CD4-positive, alpha-beta T cell treated with Interleukin-12 subunit alpha and Interleukin-12 subunit beta, for 1 hour (primary cell): Measurements from ENCODE around the gene LRRC14B.
"Not testable (repeated sequence)": the region's sequence is repeated elsewhere in the genome, so short reads cannot be mapped to it uniquely, and the experiment has no call there.

Source experiments
- DNase-seq: peaks from one replicate; pipeline ENCODE4 v3.0.0-alpha.2; 2020

Gene LRRC14B

DNA sequence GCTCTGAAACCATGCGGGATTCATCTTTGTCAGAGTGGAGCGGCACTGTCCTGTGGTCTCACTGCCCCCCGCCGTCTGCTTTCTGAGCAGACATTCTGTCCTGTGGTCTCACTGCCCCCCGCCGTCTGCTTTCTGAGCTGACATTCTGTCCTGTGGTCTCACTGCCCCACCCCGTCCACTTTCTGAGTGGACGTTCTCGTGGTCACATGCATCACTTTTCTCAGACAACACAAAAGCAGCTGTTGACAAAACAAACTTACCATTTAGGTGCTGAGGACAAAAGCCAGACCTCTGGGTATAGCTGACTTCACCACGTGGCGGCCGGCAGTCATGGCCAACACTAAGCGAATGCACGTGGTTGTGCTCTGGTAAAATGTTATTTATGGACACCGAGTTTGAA is 2.8 kb downstream of the LRRC14B start:
- DNase-seq: no peak

DNA sequence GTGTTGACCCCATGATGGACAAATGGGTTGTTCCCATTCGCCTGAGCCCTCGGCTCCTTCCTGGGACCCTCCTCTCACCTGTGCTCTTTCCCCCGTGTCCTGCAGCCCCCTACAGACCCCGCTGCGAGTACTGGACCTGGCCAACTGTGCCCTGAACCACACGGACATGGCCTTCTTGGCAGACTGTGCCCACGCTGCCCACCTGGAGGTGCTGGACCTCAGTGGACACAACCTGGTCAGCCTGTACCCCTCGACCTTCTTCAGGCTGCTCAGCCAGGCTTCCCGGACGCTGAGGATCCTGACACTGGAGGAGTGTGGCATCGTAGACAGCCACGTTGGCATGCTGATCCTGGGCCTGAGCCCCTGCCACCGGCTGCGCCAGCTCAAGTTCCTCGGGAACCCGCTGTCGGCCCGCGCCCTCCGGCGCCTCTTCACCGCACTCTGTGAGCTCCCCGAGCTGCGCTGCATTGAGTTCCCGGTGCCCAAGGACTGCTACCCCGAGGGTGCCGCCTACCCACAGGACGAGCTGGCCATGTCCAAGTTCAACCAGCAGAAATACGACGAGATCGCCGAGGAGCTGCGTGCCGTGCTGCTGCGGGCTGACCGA is 3.4 kb downstream of the LRRC14B start:
- DNase-seq: no peak

DNA sequence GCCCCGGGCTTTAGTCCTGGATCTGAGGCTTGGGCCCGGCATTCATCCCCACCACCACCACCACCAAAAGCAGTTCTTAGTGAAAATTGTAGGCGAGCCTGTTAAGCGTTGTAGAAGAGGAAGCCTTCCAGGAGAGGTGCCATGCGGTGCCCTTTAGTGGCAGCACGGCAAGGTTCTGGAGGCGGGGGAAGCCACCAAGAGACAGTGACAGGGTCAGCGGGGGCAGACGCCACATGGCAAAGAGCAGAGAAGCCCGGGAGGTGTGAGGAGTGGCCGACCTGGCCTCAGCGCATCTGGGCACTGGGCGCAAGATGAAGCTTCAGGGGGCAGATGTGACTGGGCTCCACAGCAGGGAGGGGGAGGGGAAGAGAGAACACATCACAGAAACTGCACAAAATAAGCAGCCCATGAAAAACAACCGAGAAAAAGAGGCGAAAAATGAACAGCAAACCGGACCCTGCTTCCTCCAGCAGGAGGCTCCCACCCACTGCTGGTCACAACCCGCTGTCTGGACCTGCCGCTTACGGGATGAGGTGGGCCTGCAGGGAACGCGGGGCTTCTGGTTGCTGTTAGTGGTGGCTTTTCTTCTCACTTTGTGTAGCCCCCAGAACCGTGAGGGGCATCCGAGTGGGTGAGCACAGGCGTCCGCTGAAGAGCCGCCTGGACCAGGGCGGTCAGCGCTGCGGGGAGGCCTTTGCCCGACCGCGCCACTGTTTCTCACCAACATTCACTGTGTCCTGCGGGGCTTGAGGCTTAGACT is 4.3 kb downstream of the LRRC14B start:
- no peak for DNase-seq

DNA sequence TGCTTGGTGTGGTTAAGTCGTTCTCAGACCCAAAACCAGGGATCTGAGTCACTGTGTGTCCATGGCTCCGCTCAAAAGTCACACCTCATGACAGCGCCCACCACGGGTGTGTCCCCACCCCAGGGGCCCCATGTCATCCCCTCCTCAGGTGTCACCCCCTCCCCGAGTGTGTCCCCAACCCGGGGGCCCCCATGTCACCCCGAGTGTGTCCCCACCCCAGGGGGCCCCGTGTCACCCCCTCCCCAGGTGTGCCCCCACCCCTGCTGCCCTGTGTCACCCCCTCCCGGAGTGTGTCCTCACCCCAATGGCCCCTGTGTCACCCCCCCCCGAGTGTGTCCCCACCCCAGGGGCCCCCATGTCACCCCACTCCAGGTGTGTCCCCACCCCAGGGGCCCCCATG is 5.1 kb downstream of the LRRC14B start:
- no peak for DNase-seq

DNA sequence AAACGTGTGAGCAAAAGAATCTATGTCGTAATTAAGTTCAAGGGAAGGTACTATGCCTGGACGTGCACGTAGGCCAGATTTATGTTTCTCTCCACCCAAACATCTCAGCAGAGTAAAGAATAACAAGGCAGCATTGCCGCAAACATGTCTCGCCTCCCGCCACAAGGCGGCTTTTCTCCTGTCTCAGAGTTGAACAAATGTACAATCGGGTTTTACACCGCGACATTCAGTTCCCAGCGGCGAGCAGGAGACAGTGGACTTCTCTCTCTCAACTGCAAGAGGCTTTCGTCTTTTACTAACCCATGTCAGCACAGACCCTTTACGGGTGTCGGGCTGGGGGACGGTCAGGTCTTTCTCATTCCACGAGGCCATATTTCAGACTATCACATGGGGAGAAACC is 5.7 kb downstream of the LRRC14B start:
- not testable (repeated sequence) for DNase-seq

DNA sequence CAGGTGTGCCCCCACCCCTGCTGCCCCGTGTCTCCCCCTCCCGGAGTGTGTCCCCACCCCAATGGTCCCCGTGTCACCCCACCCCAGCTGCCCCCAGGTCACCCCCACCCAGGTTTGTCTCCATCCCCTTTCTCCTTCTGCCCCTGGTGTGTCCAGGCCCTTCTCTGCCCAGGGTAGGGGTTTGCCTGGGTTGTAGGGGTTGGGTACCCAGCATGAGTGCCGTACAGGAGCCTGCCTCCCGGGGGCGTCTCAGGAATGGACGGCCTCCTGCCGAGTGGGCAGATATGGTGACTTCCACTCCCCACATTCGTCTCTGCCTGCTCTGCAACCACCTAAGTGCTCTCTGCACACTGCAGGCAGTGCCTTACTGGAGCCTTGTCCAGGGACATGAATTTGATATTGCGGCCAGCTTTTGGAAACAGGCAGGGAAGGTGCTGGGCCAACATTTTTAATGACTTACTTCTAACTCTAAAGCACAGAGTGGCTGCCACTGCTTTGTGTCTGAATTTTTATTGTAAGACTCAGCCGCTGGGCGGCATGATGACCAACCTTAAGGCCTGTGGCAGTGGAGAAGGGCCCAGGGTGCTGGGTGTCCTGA is 6.7 kb downstream of the LRRC14B start:
- no peak for DNase-seq

DNA sequence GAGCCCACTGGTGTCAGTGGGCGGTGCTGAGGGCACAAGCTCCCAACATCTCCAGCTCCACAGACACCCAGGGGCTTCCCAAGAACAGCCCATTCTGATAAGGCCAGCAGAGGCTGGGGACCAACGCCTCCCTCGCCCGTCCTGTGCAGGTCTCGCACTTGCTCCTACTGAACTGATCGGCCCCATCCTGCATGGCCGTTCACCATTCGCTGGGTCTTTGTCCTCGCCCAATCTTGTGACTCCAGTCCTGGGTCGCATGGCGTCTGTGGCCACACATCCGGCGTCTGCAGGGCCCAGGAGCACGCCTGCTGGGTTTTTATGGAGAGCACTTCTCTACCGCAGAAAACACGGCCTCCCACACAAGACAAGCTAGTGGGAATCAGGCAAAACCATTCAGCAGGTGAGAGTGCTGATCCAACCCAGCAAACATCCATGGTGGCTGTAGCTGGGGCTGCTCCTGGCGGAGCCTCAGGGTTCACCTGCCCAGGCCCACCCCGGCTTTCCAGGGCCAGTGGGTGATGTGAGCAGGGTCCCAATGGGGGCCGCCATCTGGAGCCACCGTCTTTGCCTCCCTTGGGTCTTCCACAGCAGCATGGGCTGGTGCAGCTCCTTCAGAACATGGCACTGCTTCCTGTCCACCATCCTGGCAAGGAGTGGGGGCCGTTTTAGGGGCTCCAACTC is 7.4 kb downstream of the LRRC14B start:
- no peak for DNase-seq

DNA sequence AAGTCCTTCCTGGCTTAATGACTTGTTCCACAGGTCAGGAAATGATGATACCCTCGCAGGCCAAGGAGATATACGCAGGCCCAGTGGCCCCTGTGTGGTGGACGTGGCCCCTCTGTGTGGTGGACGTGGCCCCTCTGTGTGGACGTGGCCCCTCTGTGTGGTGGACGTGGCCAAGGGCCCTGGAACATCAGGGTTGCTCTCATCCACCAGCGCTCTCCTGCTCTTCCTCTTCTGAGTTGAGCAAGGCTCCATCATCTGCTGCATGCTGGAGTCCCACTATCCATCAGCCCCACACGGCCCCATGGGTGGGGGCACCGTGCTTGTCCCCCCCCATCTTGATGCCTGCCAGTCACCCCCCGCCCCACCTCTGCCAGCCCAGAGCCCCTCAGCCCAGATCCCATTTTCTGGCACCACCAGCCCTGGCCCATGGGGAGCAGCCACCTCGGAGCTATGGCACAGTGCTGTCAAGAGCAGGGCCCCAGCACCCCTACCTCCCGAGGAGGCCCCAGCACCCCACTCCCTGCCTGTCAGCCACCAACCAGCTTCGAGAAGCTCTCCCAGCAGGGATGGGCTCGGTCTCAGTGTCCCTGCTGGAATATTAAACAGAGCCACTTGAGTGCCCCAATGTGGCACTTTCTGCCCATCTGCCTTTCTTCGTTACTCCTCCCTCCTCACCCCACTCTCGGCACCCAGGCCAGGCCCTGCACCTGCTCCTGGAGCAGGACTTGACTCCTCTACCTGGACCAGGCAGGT is 8.1 kb downstream of the LRRC14B start:
- no peak for DNase-seq

DNA sequence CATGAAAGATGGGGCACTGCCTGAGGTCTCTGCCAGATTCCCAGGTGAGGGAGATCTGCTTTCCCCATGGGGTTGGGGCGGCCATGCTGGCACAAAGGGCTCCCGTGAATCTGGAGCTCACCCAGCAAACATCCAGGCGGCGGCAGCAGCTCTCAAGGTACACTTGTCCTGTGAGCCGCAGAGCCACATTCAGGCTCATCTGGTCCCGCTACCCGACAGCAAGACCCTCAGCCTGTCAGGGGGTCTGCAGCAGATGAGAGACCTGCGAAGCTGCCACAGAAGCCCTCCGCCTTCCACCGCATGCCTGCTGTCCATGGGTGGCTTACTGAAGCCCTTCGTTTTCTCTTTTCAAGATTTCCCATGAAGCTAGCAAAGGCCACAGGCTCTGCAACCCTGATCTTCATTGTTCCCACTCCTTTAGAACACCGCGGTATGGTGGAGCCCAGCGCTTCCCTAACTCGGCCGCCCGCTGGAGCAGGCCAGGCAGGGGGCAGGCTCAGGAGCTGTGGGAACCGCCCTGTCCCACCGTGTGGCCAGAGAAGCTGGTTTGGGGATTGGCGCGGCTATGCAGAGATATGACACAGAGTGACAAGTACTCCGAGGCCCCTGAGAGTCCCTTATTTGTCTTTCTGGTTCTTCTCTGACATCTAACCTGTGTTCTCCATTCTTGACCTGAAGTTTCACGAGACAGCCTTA is 8.8 kb downstream of the LRRC14B start:
- no peak for DNase-seq

DNA sequence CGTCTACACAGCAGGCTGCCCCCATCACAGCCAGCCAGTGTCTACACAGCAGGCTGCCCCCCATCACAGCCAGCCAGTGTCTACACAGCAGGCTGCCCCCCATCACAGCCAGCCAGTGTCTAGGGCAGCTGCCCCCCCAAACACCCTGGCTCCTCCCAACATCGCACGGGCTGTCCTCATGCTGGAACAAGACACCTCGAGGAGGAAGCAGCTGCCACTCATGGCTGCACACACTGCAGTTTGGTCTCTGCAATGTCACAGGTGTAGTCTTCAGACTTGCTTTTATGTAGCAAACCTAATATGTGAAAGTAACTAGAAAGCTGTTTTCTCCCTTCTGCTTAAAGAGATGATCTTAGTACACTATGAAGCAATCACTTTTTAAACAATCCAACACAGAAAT is 9.7 kb downstream of the LRRC14B start:
- no peak for DNase-seq

DNA sequence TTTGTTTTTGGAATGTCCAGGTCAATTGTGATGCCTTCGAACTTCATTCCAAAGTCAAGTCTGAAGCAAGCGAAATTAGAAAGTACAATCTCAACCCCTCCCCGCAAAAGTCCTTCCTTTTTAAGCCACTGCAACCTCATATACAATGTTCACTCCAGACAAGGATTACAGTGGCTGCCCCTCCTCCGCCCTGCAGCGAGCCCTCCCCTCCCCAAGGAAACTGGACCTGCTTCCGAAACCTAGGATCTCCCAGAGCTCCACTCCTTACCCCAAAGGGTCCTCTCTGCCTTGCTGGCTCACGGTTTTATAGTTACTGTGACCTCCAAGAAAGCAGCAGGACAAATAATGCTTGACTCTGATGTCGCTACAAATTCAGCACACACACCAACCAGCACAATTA is 10.4 kb downstream of the LRRC14B start:
- no peak for DNase-seq

DNA sequence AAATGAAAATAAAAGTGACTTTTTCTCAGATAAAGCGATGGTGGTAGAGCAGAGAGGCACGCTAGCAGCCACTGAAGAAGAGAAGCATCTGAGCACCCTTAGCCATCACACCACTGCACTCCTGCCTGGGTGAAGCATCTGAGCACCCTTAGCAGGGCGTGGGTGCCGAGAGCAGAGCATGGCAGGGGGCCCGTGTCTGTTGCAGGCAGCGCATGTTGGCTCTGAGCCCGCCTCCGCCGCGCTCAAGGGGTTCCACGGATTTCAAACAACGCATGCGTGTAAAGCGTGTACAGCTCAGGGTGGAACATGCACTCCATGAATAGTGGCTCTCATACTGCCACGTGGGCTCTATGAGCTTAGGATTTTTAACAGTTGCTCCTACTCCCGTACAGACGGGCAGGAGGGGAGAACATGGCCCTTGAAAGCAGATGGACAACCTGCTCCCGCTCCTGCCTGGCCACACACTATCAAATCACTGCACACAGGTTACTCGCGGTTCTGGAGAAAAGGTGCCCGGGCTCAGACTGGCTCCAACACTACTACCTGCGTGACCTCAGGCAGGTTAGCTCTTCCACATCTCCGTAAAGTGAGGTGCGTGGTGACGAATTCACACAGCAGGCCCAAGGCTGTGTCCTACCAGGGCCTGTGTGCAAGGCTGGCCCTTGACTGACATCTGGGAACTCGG is 12.1 kb downstream of the LRRC14B start:
- no peak for DNase-seq

DNA sequence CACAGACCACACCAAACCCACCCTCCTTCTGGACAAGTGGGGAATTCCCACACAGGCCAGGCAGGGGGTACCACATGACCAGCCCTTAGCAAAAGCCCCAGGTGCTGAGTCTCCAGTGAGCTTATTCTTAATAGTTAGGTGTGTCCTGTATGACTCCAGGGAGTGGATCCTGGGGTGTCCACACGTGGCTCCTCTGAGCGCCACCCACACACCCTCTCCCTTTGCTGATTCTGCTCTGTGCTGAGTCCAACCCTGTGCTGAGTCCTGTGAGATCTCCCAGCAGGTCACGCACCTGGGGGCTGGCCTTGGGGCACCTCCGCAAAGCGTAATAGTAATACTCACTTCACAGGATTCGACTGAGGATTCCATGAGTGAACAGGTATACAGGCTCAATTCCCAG is 12.7 kb downstream of the LRRC14B start:
- DNase-seq: no peak

DNA sequence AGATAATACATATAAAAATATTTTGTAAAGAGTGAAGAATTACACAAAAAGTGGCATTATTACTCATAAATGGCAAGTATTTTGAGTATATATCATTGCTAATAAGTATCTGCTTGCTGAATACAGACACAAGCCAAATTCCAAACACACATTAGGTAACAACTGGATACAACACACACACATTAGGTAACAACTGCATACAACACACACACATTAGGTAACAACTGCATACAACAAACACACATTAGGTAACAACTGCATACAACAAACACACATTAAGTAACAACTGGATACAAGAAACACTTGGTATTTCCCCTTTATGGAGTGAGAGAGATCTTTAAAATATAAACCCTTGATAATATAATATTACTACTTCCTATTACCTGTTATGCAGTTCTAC is 13.2 kb downstream of the LRRC14B start:
- DNase-seq: no peak

DNA sequence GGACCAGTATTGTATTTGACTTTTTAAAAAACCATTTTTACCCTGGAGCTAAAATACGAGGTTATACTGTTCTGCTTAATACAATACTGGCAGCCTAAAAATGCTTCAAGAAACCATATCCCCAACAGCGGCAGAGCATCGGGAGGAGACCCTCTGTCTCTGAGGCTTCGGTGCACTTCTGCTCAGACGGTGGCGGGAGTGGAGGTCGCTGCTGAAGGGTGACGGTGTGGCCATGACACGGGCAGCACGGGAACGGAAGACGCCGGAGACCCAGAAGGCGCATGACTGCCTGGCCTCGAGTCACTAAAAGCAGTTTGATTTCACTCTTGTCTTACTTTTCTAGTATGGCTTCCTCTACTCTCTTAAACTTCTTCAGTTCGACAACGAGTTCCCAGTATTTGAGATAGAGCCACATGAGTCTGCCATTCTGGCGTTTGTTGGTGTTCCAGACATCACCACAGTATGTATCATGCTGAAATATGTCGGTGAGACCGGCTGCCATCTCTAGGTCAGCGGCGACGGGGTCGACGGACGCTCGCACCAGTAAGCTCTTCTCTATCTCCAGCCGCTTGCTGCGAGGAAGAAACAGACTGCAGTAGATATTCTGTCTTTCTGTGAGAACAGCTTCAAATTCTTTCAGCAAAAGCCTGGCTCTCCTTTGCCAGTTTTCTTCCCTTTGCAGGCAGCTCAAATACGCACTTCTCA is 13.8 kb downstream of the LRRC14B start:
- no peak for DNase-seq

DNA sequence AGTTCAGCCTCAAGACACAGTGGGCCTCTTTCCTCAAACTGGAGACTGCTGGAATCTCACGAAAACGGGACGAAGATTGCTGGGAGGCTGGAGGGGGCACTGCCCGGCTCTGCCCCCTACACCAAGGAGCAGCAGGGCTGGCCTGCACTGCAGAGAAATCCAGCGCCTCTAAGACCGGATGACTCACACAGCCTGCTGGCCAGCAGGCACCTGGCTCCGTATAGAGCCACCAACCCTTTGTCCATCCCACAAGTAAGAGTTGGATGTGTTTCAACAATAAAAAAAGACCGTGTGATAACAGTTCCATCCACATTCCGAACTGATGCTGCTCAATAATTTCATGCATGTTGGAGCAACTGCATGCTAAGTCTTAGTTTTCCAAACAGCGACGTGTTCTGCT is 15.1 kb downstream of the LRRC14B start:
- DNase-seq: no peak

DNA sequence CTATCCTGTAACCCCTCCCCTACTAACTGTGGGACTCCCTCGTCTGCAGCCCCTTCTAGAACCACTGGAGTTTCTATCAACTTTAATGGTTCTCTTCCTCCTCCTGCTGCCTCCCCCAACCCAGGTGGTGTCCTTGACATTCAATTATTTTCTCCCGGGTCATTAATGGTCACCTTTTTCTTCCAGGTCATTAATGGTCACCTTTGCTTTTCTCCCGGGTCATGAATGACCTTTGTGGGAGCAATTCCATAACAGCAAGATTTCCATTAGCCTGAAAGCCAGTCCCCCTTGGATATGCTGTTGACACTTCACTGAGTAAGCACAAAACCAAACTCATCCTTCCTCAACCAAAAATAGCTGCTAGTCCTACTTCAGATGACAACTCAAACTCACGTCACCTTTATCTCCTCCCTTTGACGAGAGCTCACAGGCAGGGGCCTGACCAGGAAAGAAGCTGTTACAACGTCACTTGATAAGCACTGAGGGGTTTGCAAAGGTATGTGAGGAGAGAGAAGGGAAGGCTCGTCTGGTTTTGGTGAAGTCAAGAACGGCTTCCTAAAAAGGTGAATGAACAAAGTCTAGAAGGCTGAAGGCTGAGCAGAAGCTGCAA is 15.7 kb downstream of the LRRC14B start:
- no peak for DNase-seq

DNA sequence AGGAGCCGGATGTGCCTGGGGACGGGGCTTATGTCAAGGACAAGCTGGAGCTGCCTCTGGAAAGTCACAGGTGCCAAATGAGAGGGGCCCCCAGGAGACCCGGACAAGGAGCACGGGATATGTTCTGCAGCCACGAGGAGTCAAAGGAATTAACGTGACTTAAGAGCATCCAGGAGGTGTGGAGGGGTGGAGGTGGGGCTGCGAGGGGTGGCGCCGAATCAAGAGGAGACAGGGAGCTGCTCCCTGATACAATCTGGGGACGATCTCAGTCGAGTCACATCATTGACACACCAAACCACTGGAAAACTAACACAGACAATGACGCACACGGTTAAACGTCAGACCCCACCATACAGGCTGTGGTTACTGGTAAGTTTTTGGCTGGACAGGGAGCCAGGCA is 16.3 kb downstream of the LRRC14B start:
- no peak for DNase-seq

DNA sequence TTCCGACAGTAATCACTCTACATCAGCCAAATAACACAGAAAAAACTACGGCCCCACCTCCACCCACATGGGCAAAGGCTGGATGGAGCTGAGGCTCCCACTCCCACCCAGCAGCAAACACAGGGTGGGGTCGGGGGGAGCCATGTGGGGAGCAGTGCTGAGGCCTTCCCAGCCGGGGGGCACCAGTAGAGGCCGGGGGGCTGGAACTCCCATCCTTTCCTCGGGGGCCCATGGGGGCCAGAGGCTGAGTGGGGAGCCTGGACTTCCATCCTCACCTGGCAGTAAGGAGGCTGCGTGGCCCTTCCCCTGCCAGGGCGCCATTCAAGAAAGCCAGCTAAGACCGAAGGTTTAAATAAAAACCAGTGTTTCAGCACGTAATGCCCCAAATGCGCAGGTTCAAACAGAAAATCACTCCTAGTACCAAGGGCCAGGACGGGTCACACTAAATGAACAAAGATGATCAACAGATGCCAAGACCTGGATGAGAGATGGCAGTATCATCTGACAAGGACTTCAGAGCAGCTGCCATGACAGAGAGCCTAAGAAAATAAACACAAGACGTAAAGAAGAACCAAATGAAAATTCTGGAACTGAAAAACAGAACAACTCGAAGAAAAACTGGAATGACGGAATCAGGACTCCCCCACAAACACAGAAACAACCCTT is 17.3 kb downstream of the LRRC14B start:
- DNase-seq: no peak

DNA sequence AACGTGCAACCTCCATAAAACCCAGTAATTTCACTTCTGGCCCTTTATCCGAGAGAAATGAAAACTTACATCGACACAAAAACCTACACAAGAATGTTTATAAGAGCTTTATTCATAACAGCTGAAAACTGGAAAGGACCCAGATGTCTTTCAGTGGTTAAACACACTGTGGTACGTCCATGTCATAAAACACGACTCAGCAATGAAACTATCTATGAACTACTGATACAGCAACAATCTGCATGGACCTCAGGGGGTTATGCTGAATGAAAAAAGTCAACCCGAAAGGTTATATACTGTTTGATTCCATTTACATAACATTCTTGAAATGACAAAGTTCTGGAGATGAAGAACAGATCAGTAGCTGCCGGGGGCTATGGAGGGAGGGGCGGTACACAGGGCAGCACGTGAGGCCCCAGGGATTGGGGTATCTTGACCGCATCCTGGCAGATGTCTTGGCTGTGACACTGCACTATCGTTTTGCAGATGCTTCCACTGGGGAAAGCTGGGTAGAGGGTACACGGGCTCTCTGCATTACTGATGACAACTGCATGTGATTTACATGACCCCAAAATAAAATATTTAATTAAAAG is 22.6 kb downstream of the LRRC14B start:
- no peak for DNase-seq
